GM19025 (cell line): ENCODE data around the gene PLPP2.

Source experiments
- ATAC-seq: cut with Tn5 transposase; IDR thresholded peaks from one replicate; pipeline ENCODE4 v1.9.1; 2021; ENCODE audit warnings: mild to moderate bottlenecking, low read depth, moderate library complexity; ENCODE audit not compliant: unreplicated experiment

Gene PLPP2

DNA sequence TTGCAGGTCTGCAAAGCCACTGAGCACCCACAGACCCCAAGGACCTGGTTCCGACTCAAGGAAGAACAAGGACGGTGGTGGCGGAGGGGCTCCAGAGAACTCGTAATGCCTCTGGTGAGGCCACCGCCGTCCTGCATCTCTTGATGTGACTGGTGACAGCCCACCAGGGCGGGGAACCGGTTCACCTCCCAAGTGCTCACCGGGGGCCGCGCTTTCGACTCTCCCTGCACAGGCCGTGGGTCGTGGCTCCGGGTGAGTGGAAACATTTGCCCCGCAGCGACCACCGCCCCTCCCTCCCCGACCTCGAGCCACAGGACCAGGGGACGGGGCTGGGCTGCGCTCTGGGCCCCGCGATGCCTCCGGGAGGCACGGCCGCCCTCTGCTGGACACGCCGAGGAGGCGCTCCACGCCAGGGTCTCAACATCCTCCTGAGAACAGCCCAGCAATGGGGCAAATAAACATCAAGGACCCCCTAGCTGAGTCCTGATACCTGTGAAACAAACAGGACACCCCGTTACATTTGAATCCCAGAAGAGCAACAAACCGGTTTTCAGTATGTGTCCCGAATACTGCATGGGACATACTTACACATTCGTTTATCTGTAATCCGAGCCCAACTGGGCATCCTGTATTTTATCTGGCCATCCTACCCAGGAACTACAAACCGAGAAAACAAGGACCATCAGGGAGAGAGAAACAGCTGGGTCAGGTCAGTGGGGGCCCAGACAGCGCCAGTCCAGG is 3.9 kb upstream of the PLPP2 start:
- no peak for ATAC-seq

GRCh38 chr19:294341-294945 is 3.2 kb upstream of the PLPP2 start:
- no peak for ATAC-seq

- ATAC-seq: no peak
Measured at GRCh38 chr19:293436-294110, 2.4 kb upstream of the PLPP2 start.

DNA sequence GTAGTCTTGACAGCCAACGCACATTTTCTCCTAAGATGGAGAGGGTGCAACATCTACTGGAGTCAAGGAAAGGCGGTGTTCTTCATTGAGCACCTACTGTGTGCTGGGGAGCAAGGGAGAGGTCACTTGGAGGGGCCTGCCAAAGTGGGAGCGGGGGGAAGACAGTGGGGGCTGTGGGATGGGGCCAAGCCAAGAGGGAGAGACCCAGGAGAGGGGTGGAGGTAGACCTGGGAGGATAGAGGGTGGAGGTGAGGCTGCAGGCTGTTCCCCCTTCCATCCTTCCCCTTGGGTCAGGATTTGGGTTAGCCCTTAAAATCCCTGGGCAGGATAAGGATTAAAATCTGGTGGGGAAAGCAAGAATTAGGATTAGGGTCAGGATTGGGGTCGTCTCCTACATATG is 1.7 kb upstream of the PLPP2 start:
- ATAC-seq: no peak

- ATAC-seq: no peak
Measured at GRCh38 chr19:292281-292884, 1.2 kb upstream of the PLPP2 start.

- no peak for ATAC-seq
Measured at GRCh38 chr19:291561-292280, 518 bp upstream of the PLPP2 start.

- no peak for ATAC-seq
Measured at GRCh38 chr19:290372-291005, 714 bp downstream of the PLPP2 start.

DNA sequence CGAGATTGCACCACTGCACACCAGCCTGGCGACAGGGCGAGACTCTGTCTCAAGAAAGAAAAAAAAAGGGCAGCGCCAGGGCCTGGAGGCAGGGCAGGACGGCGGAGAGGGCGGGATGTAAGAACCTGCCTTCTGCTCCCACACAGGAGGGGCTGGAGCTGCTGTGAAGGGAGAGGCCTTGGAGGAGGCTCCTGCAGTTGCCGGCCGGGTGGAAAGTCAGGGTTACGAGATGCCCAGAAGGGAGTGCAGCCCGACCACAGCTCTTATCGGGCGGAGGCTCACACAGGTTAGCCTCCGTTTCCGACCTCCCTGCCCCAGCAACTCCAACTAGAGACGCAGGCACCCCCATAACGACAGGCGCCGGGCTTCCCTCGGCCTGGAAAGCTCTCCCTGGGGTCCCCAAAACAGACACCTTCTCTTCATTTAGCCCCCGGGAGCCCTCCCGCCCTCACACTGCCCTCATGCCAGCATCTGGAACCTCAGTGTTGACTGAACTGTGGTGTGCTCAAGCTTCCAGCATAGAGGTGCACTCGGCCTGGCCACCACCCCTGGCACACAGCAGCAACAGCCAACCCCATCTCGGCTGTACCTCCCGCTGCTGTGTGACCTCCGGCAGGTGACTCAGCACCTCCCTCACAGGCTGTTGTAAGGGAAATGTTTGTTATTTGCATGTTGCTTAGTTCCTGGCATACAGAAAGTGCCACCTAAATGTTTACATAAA is 1.4 kb downstream of the PLPP2 start:
- no peak for ATAC-seq

GRCh38 chr19:288911-289310 is 2.3 kb downstream of the PLPP2 start:
- no peak for ATAC-seq

- no peak for ATAC-seq
Measured at GRCh38 chr19:287381-287871, 3.8 kb downstream of the PLPP2 start.

- no peak for ATAC-seq
Measured at GRCh38 chr19:283395-283794, 7.8 kb downstream of the PLPP2 start.

DNA sequence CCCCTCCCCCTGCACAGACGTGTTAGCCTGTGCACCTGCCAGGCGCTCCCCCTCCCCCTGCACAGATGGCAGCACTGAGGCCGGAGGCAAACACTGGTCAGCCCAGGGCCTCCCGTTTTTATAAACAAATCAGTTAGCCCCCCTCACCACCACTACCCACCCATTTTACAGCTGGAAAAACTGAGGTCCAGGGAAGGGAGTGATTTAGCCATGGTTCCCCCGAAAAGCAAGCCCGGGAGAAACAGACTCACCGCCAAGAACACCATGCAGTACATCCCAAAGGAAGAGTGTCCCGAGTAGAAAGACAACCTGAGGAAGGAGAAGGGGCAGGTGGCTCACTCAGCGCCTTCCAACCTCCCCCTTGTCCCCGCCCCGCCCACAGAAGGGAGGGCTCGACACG is 8.7 kb downstream of the PLPP2 start:
- ATAC-seq: no peak

DNA sequence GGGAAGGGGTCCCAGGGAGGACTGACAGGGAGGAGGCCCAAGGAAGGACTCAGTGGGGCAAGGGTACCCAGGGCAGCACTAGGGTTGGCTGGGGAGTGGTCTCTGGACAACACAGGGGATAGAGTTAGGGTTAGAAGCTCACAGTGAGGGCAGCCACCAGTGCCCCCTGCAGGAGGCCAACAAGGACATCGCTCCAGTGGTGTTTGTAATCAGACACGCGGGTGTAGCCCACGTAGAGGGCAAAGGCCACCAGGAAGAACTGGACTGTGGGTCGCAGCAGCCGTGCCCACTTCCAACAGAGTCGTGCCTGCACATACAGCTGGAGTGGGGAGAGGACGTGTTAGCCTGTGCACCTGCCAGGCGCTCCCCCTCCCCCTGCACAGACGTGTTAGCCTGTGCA is 9.2 kb downstream of the PLPP2 start:
- no peak for ATAC-seq

DNA sequence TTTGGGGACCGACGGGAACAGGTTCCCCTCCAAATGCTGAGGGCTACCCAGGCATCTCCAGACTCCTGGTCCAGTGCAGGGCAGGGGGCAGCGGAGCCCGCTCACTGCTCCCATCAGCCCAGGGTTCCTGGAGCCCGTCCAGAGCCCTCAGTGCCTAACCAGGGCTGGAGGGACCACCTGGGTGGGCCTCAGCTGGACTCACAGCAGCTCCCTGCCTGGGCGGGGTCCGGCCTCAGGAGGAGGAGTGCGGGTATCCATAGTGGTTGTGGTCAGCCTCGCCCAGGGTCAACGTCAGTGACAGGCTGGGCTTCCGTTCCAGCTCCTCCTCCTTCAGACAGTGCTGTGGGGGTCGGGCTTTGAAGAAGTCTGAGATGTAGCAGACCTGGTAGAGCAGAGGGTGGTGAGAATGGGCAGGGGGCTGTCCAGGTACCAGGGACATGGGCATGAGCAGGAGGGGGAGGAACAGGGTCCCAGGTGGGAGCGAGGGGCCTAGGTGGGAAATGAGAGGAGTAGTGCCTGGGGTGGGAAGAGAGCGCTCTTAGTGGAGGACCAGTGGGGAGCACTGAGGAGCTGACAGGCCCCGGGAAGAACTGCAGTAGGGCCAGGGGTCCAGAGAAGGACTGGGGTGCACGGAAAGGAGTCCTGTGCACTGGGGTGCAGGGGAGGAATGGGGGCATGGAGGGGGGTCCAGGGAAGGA is 9.9 kb downstream of the PLPP2 start:
- no peak for ATAC-seq

DNA sequence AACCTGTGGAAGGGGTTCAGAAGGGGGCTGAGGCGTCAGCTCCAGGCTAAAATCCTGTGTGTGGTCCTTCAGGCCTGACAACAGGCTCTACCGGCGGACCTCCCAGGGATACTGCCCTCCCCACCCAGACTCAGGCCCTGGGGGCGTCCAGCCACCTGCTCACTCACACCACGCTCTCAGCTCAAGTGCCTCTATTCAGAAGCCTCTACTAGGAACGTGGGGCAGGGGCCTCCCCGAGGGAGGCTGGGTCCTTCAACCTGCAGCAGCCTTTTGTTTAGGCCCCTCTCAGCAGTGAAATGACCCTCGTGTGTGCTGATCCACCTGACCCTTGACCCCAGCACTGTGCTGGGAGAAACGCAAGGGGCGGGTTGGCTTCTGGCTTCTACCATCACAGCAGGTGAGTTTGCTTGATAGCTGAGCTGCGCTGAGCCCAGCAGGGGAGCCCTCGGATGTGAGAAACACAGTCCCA is 10.6 kb downstream of the PLPP2 start:
- ATAC-seq: no peak

DNA sequence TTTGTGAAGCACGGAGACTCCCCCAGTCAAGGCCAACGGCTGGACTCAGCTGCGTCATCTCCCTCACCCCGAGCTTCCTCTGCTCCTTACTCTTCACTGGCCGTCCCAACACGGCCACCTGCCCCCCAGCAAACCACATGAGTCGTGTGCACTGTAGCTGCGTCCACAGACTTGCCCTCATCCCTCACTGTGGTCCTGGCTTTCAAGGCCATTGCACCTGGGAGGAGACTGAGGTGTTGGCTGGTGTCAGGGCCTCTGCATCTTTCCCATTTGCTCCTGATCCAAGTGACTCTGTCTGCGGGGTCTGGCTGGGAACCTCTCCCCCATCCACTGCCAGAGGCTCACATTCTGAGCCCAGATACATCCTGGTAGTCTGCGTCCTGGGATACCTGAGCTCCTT is 11.5 kb downstream of the PLPP2 start:
- no peak for ATAC-seq

GRCh38 chr19:279231-279630 is 12.0 kb downstream of the PLPP2 start:
- ATAC-seq: no peak

DNA sequence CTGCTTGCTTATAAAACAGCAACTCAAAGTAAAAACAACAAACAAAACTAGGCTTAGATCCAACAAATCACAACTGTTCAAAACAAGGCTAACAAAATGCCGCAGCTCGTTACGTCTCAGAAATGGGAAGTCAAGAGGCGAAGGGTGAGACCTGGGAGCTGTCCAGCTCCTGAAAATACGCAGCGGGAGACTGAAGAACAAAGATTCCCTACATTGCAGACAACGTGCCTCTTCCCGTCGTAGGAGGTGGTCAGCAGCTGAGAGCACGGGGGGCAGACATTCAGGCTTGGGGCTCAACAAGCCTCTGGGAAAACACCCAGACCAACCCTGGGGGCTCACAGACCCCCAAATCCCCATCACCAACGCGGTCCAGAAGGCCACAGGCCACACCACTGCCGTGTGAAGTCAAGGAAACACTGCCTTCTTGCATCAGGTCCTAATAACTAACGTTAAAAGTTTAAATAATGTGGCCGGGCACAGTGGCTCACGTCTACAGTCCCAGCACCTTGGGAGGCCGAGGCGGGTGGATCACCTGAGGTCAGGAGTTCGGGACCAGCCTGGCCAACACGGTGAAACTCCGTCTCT is 13.5 kb downstream of the PLPP2 start:
- ATAC-seq: no peak
